K562 (cell line): ENCODE results near the gene LRP1-AS. TPM values are rescaled to one million over a fixed set of nuclear protein-coding genes. Genes with fewer than 3 reads are reported as not detected.

ENCODE experiments used
- ATAC-seq: fragments of 200-7000 bp; cut with Tn5 transposase; 3 replicates; pipeline ENCODE4 v1.9.1; 2020; ENCODE audit warnings: moderate library complexity
- BruUV-seq: library from RNA; stranded (reverse); fragments of 400-500 nt; replicated peaks from 2 replicates; lab custom pipeline; 2021; lab: Mats Ljungman, UMichigan
- CTCF ChIA-PET: fragments of 300-600 bp; formaldehyde crosslinking; extraction: SDS; loops from one replicate; lab custom pipeline; 2021; ENCODE audit warnings: low intra/inter-chr PET ratio; lab: Yijun Ruan, JAX
- POLR2A ChIA-PET: fragments of 300-600, 350-650 bp; sonication (Branson Sonifier 250); formaldehyde crosslinking; extraction: SDS; loops from one replicate; lab custom pipeline; 2021; ENCODE audit warnings: antibody characterized with exemption, inconsistent platforms; lab: Yijun Ruan, JAX
- DNase-seq, 4 experiments: peaks; one replicate each; pipeline versions ENCODE4 v3.0.0 to v3.0.0-alpha.2; 2011 to 2018; ENCODE audit warnings: low spot score in 3 of 4, mixed read lengths in 3 of 4; ENCODE audit errors: extremely low read depth in 1 of 4
- FAIRE-seq: peaks from 2 replicates; lab custom pipeline; 2011; peaks lifted over from hg19 to GRCh38; lab: Jason Lieb, UNC
- H2AFZ ChIP-seq: 2 replicates; pipeline ENCODE4 v1.6.0; 2011; ENCODE audit warnings: low read depth, low read length, control low read depth, inconsistent platforms
- H3K27ac ChIP-seq: fragments of 200-600 bp; 3 replicates; pipeline ENCODE4 v1.8.0; 2011; ENCODE audit warnings: low read depth, mild to moderate bottlenecking, control low read depth, inconsistent platforms, low read length, moderate library complexity, mixed read lengths; ENCODE audit errors: extremely low read depth
- H3K27me3 ChIP-seq, 2 experiments: fragments of 300-600 bp in 1 of 2; 2 replicates in 1 of 2; 3 replicates in 1 of 2; pipeline versions ENCODE4 v1.6.0 to v1.8.0; 2011; ENCODE audit warnings: inconsistent platforms in 2 of 2, low read length in 2 of 2, mild to moderate bottlenecking in 1 of 2, mixed read lengths in 1 of 2, moderate library complexity in 1 of 2; ENCODE audit not compliant: control insufficient read depth in 2 of 2, insufficient read depth in 2 of 2
- H3K36me3 ChIP-seq: fragments of 300-600 bp; 3 replicates; pipeline ENCODE4 v1.8.0; 2011; ENCODE audit warnings: mild to moderate bottlenecking, low read length, inconsistent platforms; ENCODE audit not compliant: control insufficient read depth, insufficient read depth
- H3K4me1 ChIP-seq, 2 experiments: fragments of 200-600 bp in 1 of 2; replicated peaks in 1 of 2; 2 replicates in 1 of 2; 3 replicates in 1 of 2; pipeline versions ENCODE4 v1.5.1 to v1.8.0; 2011; ENCODE audit warnings: inconsistent platforms in 2 of 2, low read length in 2 of 2, mild to moderate bottlenecking in 1 of 2, mixed read lengths in 1 of 2, moderate library complexity in 1 of 2; ENCODE audit not compliant: control insufficient read depth in 2 of 2, insufficient read depth in 2 of 2
- H3K4me2 ChIP-seq: 2 replicates; pipeline ENCODE4 v1.6.1; 2011; ENCODE audit warnings: low read length, control low read depth, inconsistent platforms, mixed read lengths; ENCODE audit not compliant: insufficient read depth
- H3K4me3 ChIP-seq: fragments of 200-600 bp; sonication (generic), shearing (Covaris generic); 2 replicates; pipeline ENCODE4 v1.5.1; 2016; ENCODE audit warnings: control low read depth, inconsistent platforms
- H3K79me2 ChIP-seq: fragments of 200-600 bp; 3 replicates; pipeline ENCODE4 v1.8.0; 2011; ENCODE audit warnings: low read length, inconsistent platforms; ENCODE audit not compliant: control insufficient read depth, insufficient read depth
- H3K9ac ChIP-seq, 2 experiments: 2 replicates each; pipeline versions ENCODE4 v1.6.0 to v1.6.1; 2011; ENCODE audit warnings: low read depth in 2 of 2, low read length in 2 of 2, control low read depth in 1 of 2, inconsistent platforms in 1 of 2, mild to moderate bottlenecking in 1 of 2, mixed read lengths in 1 of 2; ENCODE audit not compliant: insufficient read depth in 1 of 2
- H3K9me1 ChIP-seq: one replicate; pipeline ENCODE4 v1.6.0; 2011; ENCODE audit warnings: inconsistent platforms, mild to moderate bottlenecking, low read length, moderate library complexity; ENCODE audit not compliant: control insufficient read depth, insufficient read depth
- H3K9me3 ChIP-seq: replicated peaks from 2 replicates; pipeline ENCODE4 v1.5.1; 2011; ENCODE audit warnings: low read depth, low read length, inconsistent platforms; ENCODE audit not compliant: control insufficient read depth, insufficient read depth
- H4K20me1 ChIP-seq: replicated peaks from 2 replicates; pipeline ENCODE4 v1.6.1; 2011; ENCODE audit warnings: low read length, inconsistent platforms, mixed read lengths; ENCODE audit not compliant: control insufficient read depth, insufficient read depth
- CTCF ChIP-seq, 3 experiments: IDR thresholded peaks in 2 of 3; conservative IDR thresholded peaks in 1 of 3; 2 replicates each; pipeline ENCODE4 v1.5.1; 2011 to 2012; ENCODE audit warnings: low read length in 3 of 3, mild to moderate bottlenecking in 3 of 3, control low read depth in 2 of 3, improper control_type of control experiment in 1 of 3, inconsistent platforms in 1 of 3, low read depth in 1 of 3, mixed read lengths in 1 of 3, moderate library complexity in 1 of 3; ENCODE audit not compliant: insufficient read depth in 2 of 3
- FOXP4 ChIP-seq: sonication (generic); formaldehyde crosslinking; IDR thresholded peaks from 2 replicates; pipeline ENCODE4 v1.8.0; 2022; ENCODE audit warnings: mild to moderate bottlenecking, missing genetic modification reagents, borderline replicate concordance
- MGA ChIP-seq: fragments of 450-650 bp; IDR thresholded peaks from 2 replicates; pipeline ENCODE4 v1.6.1; 2016; ENCODE audit warnings: mild to moderate bottlenecking, moderate library complexity
- TAF9B ChIP-seq: fragments of 450-650 bp; IDR thresholded peaks from 2 replicates; pipeline ENCODE4 v1.6.1; 2018; ENCODE audit warnings: mild to moderate bottlenecking; ENCODE audit not compliant: partially characterized antibody
- WGBS: fragments of 100-300 bp; shearing (Covaris generic); methylation state at CpG from one replicate; pipeline ENCODE4 v1.1.6; 2016; ENCODE audit warnings: low coverage, mixed read lengths; ENCODE audit not compliant: insufficient coverage; ENCODE audit errors: missing lambda C conversion rate; 5-methylcytosine and 5-hydroxymethylcytosine counted together
- in situ Hi-C: fragments of 300-500 bp; cut with MboI; formaldehyde crosslinking; loops from 4 replicates; pipeline ENCODE4 v1.15.0; 2018; ENCODE audit warnings: inconsistent platforms, mixed read lengths
- intact Hi-C: fragments of 100-400 bp; cut with micrococcal nuclease; formaldehyde crosslinking; loops from 2 replicates; pipeline ENCODE4 v1.14.2; 2022
- polyA plus RNA-seq, 8 experiments: library from polyadenylated mRNA; depleted of rRNA in 4 of 8; stranded (reverse) in 5 of 8; unstranded in 3 of 8; fragments of >200 nt; fragmentation: Nextera tagmentation in 2 of 8; fragmentation: Illumina TruSeq in 1 of 8; extraction: Ambion mirVana in 2 of 8; extraction: Trizol in 1 of 8; gene quantifications; 2 replicates each; pipeline versions ENCODE4 v1.2.1 to v1.2.3, GENCODE V29; 2011 to 2014; ENCODE audit warnings: inconsistent platforms in 1 of 8, missing spikeins in 1 of 8
- total RNA-seq, 7 experiments: library from RNA; depleted of rRNA in 6 of 7; stranded (reverse); fragments of >200 nt in 6 of 7; fragmentation: Illumina TruSeq in 2 of 7; extraction: Trizol in 2 of 7; gene quantifications; 2 replicates each; pipeline versions ENCODE4 v1.2.1 to v1.2.3, GENCODE V29; 2011 to 2021; ENCODE audit warnings: low replicate concordance in 1 of 7

The LRP1-AS gene
- total and polyA plus RNA-seq, 9 of the 15 experiments (the other 6 are each of a cell fraction or from before 2014, with no cell fraction given) = not detected

GRCh38 chr12:57178213-57178612, 30.8 kb upstream of the LRP1-AS start:
- peaks cover 13% of the 10 kb centered on the region for H4K20me1 ChIP-seq
- FAIRE-seq (no peak), DNase-seq (peak in 3 of 4 experiments; percentile 40 to 47 (median 44)), ATAC-seq (peak; percentile 39; the same call in 2 of the 3 replicates)
- ChIA-PET CTCF (no interaction called here), POLR2A (interaction anchor here (0.6 to 0.9 kb wide), 2 partner anchors 170 to 356 kb away, joined by 3 to 6 read pairs; no protein-coding TSS in a partner anchor)
- H2AFZ ChIP-seq = 0 out of 2 replicates have a peak overlapping the region, but pooled peaks have one; percentile 8
- no peaks in the 10 kb centered on the region for H3K9me3 ChIP-seq
- no peak overlapping the region for H3K27ac ChIP-seq
- no peak overlapping the region for H3K4me2 ChIP-seq
- WGBS = 8% methylated on average over 14 of the region's 14 CpGs
- BruUV-seq = no TSS peak
- 0 out of 4 replicates have a peak overlapping the region, but pooled peaks of 1 of the 2 experiments have one; percentile 1 for H3K9ac ChIP-seq
- H3K9me1 ChIP-seq = no peaks in the 10 kb centered on the region
- in situ Hi-C loops = loop anchor here (5.0 kb wide), 3 partner anchors 56 to 161 kb away; partner anchors contain the start of gene TAC3
- peaks cover 18 to 56% of the 10 kb centered on the region in 2 experiments; a peak in 4 of 5 replicates for H3K27me3 ChIP-seq
- no peaks in the 10 kb centered on the region for H3K36me3 ChIP-seq
- no peak overlapping the region for H3K4me3 ChIP-seq
- H3K4me1 ChIP-seq = peaks cover 12 to 58% of the 10 kb centered on the region in 2 experiments; a peak in 4 of 5 replicates
- intact Hi-C loops = no loop called here
- H3K79me2 ChIP-seq = no peaks in the 10 kb centered on the region
- TF ChIP-seq TAF9B = no peak
- peak; percentile 95 for TF ChIP-seq MGA
- peak in 2 of 3 experiments; percentile 12 to 17; a peak in 1 of 6 replicates for TF ChIP-seq CTCF (IDR thresholded peaks at IDR 0.05 in 2 of 3, conservative IDR thresholded peaks at IDR 0.05 in 1 of 3; ENCODE audit: insufficient read depth in 2 of 3, low read depth in 1 of 3, low read length in 3 of 3)
- peak; percentile 66; the same call in 1 of the 2 replicates for TF ChIP-seq FOXP4 (CRISPR knock-in tag)
